SKM-1 (cell line): ENCODE data around the gene MYO1G.
"Not testable (repeated sequence)": the region's sequence is repeated elsewhere in the genome, so short reads cannot be mapped to it uniquely, and the experiment has no call there.

Experiments used
- DNase-seq: peaks from one replicate; lab custom pipeline; 2025; ENCODE audit not compliant: unreplicated experiment; lab: John Stamatoyannopoulos, UW

Gene MYO1G

DNA sequence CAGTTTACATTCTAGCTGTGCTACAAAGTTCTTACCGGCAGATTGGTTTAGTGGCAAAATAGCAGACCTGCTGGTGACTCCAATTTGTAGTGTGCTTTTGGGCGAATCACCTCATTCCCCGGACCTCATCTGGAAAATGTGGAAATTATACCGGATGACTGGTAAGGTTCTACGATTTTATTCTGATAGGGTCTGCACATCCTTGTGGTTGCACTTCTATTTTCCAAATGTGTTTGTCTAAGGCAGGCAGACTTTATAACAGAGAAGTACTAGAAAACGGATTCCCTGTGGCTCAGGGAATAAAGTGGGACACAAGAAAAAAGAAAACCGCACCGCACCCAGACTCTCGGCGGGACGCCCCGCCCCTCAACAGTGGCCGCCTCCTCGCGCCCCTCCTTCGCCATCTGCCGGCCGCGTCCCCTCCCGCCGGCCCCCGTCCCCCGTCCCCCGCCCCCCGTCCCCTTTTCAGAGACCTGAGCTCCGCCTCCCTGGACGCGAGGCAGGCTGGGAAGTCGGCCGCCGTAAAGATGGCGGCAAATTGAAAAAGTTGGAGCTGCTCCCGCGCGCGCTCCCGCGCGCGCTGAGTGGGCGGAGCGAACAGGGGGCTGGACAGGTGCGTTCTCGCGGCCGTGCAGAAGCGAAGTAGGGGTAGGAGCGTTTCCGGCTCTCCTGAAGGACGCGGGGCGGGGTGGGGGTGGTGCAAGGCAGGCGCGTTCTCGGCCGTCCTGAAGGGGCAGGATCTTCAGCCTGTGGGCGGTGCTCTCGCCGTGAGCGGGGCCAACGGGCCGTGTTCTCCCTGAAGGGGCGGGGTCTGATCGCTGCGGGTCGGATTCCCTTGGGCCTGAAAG, 20.7 kb upstream of the MYO1G start:
- peak; percentile 95 for DNase-seq

DNA sequence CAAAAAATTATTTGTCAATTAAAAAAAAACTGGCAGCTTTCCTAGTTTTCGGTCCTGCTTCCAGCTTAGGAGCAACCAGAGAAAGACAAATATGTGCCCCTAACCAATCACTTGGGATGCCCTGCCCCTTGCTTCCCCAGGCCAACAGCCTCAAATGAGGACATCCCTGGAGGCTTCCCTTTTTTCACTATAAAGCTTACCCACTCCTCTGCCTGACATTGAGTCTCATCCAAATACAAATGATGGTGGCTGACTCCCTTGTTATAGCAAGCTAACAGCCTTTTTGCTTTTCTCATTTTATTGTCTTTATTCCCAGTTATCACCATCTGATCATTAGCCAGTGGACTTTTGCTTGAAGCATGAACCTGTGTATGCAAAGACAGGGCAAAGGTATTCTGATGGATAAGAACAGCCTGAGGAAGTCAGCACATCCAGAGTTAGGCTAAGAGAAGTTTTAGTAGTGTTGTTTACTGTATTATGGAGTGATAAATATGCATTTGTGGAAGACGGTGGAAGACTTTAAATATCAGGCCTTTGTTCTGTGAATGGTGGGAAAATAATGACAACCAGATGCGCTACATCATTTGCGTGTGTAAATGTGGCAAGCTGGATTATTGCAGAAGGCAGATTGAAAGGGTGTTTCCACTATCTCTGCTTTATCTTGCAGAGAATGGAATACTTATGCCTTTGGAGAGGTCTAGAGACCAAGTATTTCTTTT, 19.5 kb upstream of the MYO1G start:
- DNase-seq, result peak; percentile 15

- DNase-seq, result no peak
These were observed 17.0 kb upstream of the MYO1G start for GRCh38 chr7:44995555-44996493.

- no peak for DNase-seq
These were observed 16.2 kb upstream of the MYO1G start for GRCh38 chr7:44994877-44995554.

DNA sequence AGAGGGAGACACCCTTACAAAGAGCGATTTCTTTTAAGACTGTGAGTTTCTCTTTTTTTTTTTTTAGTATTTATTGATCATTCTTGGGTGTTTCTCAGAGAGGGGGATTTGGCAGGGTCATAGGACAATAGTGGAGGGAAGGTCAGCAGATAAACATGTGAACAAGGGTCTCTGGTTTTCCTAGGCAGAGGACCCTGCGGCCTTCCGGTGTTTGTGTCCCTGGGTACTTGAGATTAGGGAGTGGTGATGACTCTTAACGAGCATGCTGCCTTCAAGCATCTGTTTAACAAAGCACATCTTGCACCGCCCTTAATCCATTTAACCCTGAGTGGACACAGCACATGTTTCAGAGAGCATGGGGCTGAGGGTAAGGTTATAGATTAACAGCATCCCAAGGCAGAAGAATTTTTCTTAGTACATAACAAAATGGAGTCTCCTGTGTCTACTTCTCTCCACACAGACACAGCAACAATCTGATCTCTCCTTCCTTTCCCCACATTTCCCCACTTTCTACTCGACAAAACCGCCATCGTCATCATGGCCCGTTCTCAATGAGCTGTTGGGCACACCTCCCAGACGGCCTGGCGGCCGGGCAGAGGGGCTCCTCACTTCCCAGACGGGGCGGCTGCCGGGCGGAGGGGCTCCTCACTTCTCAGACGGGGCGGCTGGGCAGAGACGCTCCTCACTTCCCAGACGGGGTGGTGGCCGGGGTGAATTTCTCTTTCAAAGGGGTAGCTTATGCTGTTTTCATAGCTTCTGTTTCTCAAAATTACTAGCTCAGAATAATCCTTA, 13.4 kb upstream of the MYO1G start:
- not testable (repeated sequence) for DNase-seq

GRCh38 chr7:44990109-44991023, 11.6 kb upstream of the MYO1G start:
- no peak for DNase-seq

DNA sequence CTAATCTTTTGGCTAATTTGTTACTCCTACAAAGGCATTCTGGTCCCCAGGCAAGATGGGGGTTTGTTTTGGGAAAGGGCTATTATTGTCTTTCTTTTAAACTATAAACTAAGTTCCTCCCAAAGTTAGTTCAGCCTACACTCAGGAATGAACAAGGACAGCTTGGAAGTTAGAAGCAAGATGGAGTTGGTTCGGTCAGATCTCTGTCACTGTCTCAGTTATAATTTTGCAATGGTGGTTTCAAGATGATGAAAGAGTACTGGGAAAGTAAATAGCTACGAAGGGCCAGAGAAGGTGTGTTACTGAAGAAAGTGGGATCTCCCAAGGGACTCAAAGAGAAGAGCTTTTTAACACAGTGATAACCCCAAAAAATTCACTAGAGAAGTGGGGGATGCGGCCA, 10.3 kb upstream of the MYO1G start:
- no peak for DNase-seq

DNA sequence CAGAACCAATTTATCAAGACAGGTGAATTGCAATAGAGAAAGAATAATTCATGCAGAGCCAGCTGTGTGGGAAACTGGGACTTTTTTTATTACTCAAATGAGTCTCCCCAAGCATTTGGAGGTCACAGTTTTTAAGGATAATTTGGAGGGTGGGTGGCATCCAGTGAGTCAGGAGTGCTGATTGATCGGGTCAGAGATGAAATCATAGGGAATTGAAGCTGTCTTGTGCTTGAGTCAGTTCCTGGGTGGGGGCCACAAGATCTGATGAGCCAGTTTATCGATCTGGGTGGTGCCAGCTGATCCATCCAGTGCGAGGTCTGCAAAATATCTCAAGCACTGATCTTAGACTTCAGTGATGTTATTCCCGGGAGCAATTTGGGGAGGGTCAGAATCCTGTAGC, 9.9 kb upstream of the MYO1G start:
- DNase-seq, result no peak

- no peak for DNase-seq
These were observed 9.2 kb upstream of the MYO1G start for GRCh38 chr7:44987996-44988395.

GRCh38 chr7:44987457-44987856, 8.6 kb upstream of the MYO1G start:
- no peak for DNase-seq

GRCh38 chr7:44986218-44987053, 7.6 kb upstream of the MYO1G start:
- peak; percentile 86 for DNase-seq

GRCh38 chr7:44985900-44986217, 7.0 kb upstream of the MYO1G start:
- DNase-seq, result no peak

DNA sequence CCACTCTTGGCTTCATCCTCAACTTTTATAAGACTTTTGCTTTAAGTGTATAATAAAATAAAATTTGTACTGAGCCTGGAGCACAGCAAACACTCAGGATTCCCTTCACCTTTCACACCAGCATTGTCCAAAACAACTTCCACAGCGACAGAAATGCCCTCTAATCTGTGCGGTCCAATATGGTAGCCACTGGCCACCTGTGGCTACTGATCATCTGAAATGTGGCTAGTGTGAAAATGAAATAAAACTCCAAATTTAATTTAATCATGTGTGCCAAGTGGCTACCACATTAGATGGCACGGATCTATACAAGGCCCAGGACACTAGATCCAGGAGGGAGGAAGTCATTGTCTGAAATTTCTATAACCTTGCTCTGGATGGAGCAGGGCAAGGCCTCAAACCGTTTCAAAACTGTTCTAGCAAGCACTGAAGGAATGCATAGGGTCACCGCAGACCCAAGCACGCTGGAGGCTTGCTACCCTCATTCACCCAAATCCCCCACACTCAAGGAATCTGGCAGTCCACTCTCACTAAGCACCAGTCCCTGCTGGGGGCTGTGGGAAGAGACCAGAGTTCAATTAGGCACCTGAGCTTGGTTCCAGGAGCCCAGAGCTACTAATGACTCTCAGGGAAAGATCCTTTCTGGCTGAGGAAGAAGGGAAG, 6.3 kb upstream of the MYO1G start:
- no peak for DNase-seq

GRCh38 chr7:44984478-44984758, 5.6 kb upstream of the MYO1G start:
- DNase-seq, result no peak

DNA sequence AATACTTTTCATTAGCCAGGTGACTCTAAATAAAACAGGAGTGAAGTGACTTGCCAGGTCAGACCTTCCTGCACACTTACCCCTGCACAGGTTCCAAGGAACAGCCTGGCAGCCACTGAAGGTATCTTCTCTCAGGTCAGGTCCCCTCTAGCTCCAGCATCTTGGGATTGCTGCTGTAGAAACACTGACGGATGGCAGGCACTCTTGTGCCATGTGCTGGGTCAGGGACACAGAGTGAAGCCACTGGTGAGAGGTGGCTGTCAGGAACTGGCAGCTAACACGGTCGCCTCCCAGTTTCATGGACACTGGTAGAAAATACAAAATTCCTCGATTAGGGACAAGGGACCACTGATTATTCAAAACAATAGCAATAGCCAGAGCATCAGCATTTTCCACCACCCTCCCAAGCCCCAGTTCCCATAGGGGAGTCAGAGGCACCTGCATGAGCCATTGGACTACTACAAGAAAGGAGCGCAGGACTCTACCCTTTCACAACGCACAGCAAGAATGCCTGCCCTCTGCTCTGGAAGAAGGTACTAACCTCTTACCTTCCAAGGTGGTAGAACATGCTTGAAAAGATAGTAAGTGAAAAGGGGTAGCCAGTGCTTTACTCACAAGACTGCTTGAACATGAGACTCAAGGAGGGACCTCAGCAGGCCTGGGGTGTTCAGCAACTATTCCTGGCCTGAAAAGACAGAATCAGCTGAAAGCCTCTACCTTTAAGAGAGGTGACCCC, 5.1 kb upstream of the MYO1G start:
- DNase-seq, result no peak

DNA sequence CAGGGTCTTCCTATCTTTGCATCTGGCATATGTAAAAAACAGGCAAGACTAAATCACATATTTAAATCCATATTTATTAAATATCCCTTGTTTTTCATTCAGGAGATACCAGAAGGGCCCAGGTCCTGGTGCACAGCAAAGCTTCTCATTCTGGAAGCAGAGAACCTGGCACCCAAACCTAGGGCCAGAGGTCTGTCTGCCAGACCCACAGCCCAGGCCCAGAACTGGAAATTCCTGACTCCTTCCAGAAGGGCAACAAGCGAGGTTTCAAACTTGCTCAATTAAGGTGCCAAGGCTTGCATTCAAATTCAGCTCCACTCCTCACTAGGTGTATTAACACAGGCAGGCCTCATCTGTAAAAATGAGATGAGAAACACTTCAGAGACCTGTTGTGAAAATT, 4.2 kb upstream of the MYO1G start:
- DNase-seq, result no peak

GRCh38 chr7:44982535-44982923, 3.7 kb upstream of the MYO1G start:
- no peak for DNase-seq
